A549 (cell line): Measurements from ENCODE around the gene SEMA3C. TPM values are rescaled to one million over a fixed set of nuclear protein-coding genes. Genes with fewer than 3 reads are reported as not detected.

Source experiments
- ATAC-seq, 2 experiments: fragments of 200-7000 bp in 1 of 2; fragments of >200 bp in 1 of 2; cut with Nextera tagmentation in 1 of 2; cut with Tn5 transposase in 1 of 2; 3 replicates each; pipeline versions ENCODE4 v1.8.0 to v1.9.1; 2018 to 2020; ENCODE audit warnings: mild to moderate bottlenecking in 1 of 2, moderate library complexity in 1 of 2
- CTCF ChIA-PET: fragments of 300-600 bp; sonication (Branson Sonifier 250); formaldehyde crosslinking; extraction: SDS; loops from one replicate; lab custom pipeline; 2021; ENCODE audit warnings: antibody characterized with exemption, inconsistent platforms; lab: Yijun Ruan, JAX
- POLR2A ChIA-PET: fragments of 350-600 bp; formaldehyde crosslinking; extraction: SDS; loops from one replicate; lab custom pipeline; 2021; ENCODE audit warnings: antibody characterized with exemption, inconsistent platforms; lab: Yijun Ruan, JAX
- DNase-seq, 2 experiments: peaks; one replicate each; pipeline versions ENCODE4 v3.0.0 to v3.0.0-alpha.2; 2011 to 2016; ENCODE audit warnings: low read depth in 1 of 2, low spot score in 1 of 2
- FAIRE-seq: peaks from 2 replicates; lab custom pipeline; 2011; peaks lifted over from hg19 to GRCh38; lab: Jason Lieb, UNC
- H3K27ac ChIP-seq, 2 experiments: fragments of >200 bp; sonication (Bioruptor Twin); formaldehyde crosslinking; 3 replicates each; pipeline ENCODE4 v1.5.1; 2016 to 2017
- H3K4me1 ChIP-seq: fragments of >200 bp; sonication (Bioruptor Twin); formaldehyde crosslinking; 3 replicates; pipeline ENCODE4 v1.6.1; 2016
- H3K4me2 ChIP-seq: fragments of >200 bp; sonication (Bioruptor Twin); formaldehyde crosslinking; 3 replicates; pipeline ENCODE4 v1.6.1; 2016
- H3K4me3 ChIP-seq: fragments of >200 bp; sonication (Bioruptor Twin); formaldehyde crosslinking; 3 replicates; pipeline ENCODE4 v1.5.1; 2016
- H3K9me3 ChIP-seq: fragments of >200 bp; sonication (Bioruptor Twin); formaldehyde crosslinking; 3 replicates; pipeline ENCODE4 v1.6.1; 2016
- BCL3 ChIP-seq: fragments of >200 bp; sonication (Bioruptor Twin); formaldehyde crosslinking; IDR thresholded peaks from 3 replicates; pipeline ENCODE4 v1.6.1; 2016
- BHLHE40 ChIP-seq: IDR thresholded peaks from 2 replicates; pipeline ENCODE4 v1.6.1; 2012; ENCODE audit warnings: low read depth, low read length, inconsistent platforms
- CBX8 ChIP-seq: fragments of 200-600 bp; sonication (generic); IDR thresholded peaks from 2 replicates; pipeline ENCODE4 v1.6.1; 2016
- CEBPB ChIP-seq, 2 experiments: fragments of >200 bp in 1 of 2; sonication (Bioruptor Twin) in 1 of 2; formaldehyde crosslinking in 1 of 2; IDR thresholded peaks; 2 replicates each; pipeline ENCODE4 v1.6.1; 2012 to 2016
- CHD2 ChIP-seq: fragments of 150-350 bp; IDR thresholded peaks from 2 replicates; pipeline ENCODE4 v1.6.1; 2014; ENCODE audit warnings: low read length; ENCODE audit not compliant: partially characterized antibody
- EHMT2 ChIP-seq: fragments of 200-600 bp; sonication (generic); IDR thresholded peaks from 2 replicates; pipeline ENCODE4 v1.6.1; 2016; ENCODE audit warnings: antibody characterized with exemption, low read depth, mild to moderate bottlenecking, moderate library complexity
- EP300 ChIP-seq, 2 experiments: fragments of >200 bp; sonication (Bioruptor Twin); formaldehyde crosslinking; IDR thresholded peaks; 2 replicates in 1 of 2; 3 replicates in 1 of 2; pipeline ENCODE4 v1.6.1; 2016 to 2017
- ESRRA ChIP-seq: fragments of 150-350 bp; IDR thresholded peaks from 2 replicates; pipeline ENCODE4 v1.6.1; 2014; ENCODE audit warnings: mild to moderate bottlenecking, low read length, borderline replicate concordance
- FOSL2 ChIP-seq, 2 experiments: fragments of 450-650 bp in 1 of 2; fragments of >200 bp in 1 of 2; sonication (Bioruptor Twin) in 1 of 2; formaldehyde crosslinking; IDR thresholded peaks; 2 replicates each; pipeline versions ENCODE4 v1.5.0 to v1.6.1; 2016 to 2020; ENCODE audit warnings: mild to moderate bottlenecking in 1 of 2, moderate library complexity in 1 of 2
- GATA3 ChIP-seq: IDR thresholded peaks from 2 replicates; pipeline ENCODE4 v1.6.1; 2012; ENCODE audit warnings: borderline replicate concordance
- HES2 ChIP-seq: fragments of >200 bp; sonication (Bioruptor Twin); formaldehyde crosslinking; IDR thresholded peaks from 2 replicates; pipeline ENCODE4 v1.6.1; 2016
- HMGXB4 ChIP-seq: fragments of 250-450 bp; sonication (Bioruptor Pico); IDR thresholded peaks from 2 replicates; pipeline ENCODE4 v1.5.0; 2021; ENCODE audit warnings: mild to moderate bottlenecking, moderate library complexity, borderline replicate concordance
- HOXA7 ChIP-seq: fragments of 250-450 bp; sonication (Bioruptor Pico); IDR thresholded peaks from 2 replicates; pipeline ENCODE4 v1.5.0; 2020; ENCODE audit warnings: mild to moderate bottlenecking, moderate library complexity
- HOXB13 ChIP-seq: fragments of 250-450 bp; sonication (Bioruptor Pico); IDR thresholded peaks from 2 replicates; pipeline ENCODE4 v1.5.0; 2020; ENCODE audit warnings: low read depth, mild to moderate bottlenecking, moderate library complexity
- JUN ChIP-seq, 2 experiments: fragments of >200 bp; sonication (Bioruptor Twin); formaldehyde crosslinking; IDR thresholded peaks; 2 replicates in 1 of 2; 3 replicates in 1 of 2; pipeline ENCODE4 v1.6.1; 2016 to 2017
- JUNB ChIP-seq: fragments of >200 bp; sonication (Bioruptor Twin); formaldehyde crosslinking; IDR thresholded peaks from 2 replicates; pipeline ENCODE4 v1.6.1; 2016
- MAFK ChIP-seq: fragments of 450-650 bp; IDR thresholded peaks from 2 replicates; pipeline ENCODE4 v1.6.1; 2014; ENCODE audit not compliant: partially characterized antibody
- MAX ChIP-seq: IDR thresholded peaks from 2 replicates; pipeline ENCODE4 v1.6.1; 2012
- MAZ ChIP-seq: fragments of 150-350 bp; IDR thresholded peaks from 2 replicates; pipeline ENCODE4 v1.6.1; 2014; ENCODE audit warnings: antibody characterized with exemption, low read depth, low read length, borderline replicate concordance
- POLR2AphosphoS2 ChIP-seq: conservative IDR thresholded peaks from 2 replicates; pipeline ENCODE4 v1.6.1; 2012; ENCODE audit warnings: low read length, improper control_type of control experiment, inconsistent platforms
- RAD21 ChIP-seq, 2 experiments: fragments of >200 bp in 1 of 2; sonication (Bioruptor Twin) in 1 of 2; formaldehyde crosslinking in 1 of 2; IDR thresholded peaks in 1 of 2; conservative IDR thresholded peaks in 1 of 2; 2 replicates in 1 of 2; 3 replicates in 1 of 2; pipeline ENCODE4 v1.6.1; 2012 to 2018; ENCODE audit warnings: inconsistent platforms in 1 of 2
- RCOR1 ChIP-seq: fragments of 150-350 bp; IDR thresholded peaks from 2 replicates; pipeline ENCODE4 v1.6.1; 2014; ENCODE audit warnings: antibody characterized with exemption, low read length, low read depth
- RFX5 ChIP-seq: fragments of 450-650 bp; IDR thresholded peaks from 2 replicates; pipeline ENCODE4 v1.7.1; 2014; ENCODE audit warnings: antibody characterized with exemption, mild to moderate bottlenecking, moderate library complexity
- SMC3 ChIP-seq: fragments of >200 bp; sonication (Bioruptor Twin); formaldehyde crosslinking; IDR thresholded peaks from 3 replicates; pipeline ENCODE4 v1.6.1; 2018; ENCODE audit warnings: inconsistent platforms
- ZNF302 ChIP-seq: fragments of 250-450 bp; sonication (Bioruptor Pico); IDR thresholded peaks from 2 replicates; pipeline ENCODE4 v1.9.0; 2021; ENCODE audit warnings: inconsistent platforms, mild to moderate bottlenecking, moderate library complexity
- WGBS: methylation state at CpG from one replicate; pipeline ENCODE4 v1.1.6; 2017; ENCODE audit errors: missing lambda C conversion rate; 5-methylcytosine and 5-hydroxymethylcytosine counted together
- polyA plus RNA-seq, 4 experiments: library from polyadenylated mRNA; depleted of rRNA in 3 of 4; stranded (reverse); fragments of >200 nt; fragmentation: RNase III in 1 of 4; extraction: RNeasy Plus Mini Kit Qiagen cat#74134 plus additional on column Dnase treatment in 1 of 4; gene quantifications; 2 replicates in 3 of 4; 3 replicates in 1 of 4; pipeline ENCODE4 v1.2.3, GENCODE V29; 2011 to 2017

The SEMA3C gene
- polyA plus RNA-seq, 2 of the 4 experiments (the other 2 are of a cell fraction): 78.1 to 212 TPM

GRCh38 chr7:80881351-80881900 is 37.4 kb downstream of the SEMA3C start:
- FAIRE-seq (no peak), DNase-seq (no peak), ATAC-seq (no peak)
- TF ChIP-seq HOXB13 (CRISPR knock-in tag): no peak
- TF ChIP-seq RCOR1: no peak
- no peak for TF ChIP-seq EHMT2
- no peak for TF ChIP-seq HOXA7
- ChIA-PET POLR2A (interaction anchor here (0.5 kb wide), 1 partner anchor 25 kb away, joined by 4 read pairs; no protein-coding TSS in a partner anchor), CTCF (interaction anchor here (1.1 to 1.5 kb wide), 3 partner anchors 9 to 36 kb away, joined by 3 to 4 read pairs (median 3); no protein-coding TSS in a partner anchor)
- Histone ChIP-seq H3K4me3 (no peak overlapping the region), H3K4me2 (peak overlapping the region; percentile 80), H3K9me3 (no peaks in the 10 kb centered on the region), H3K4me1 (peaks cover 93% of the 10 kb centered on the region), H3K27ac (peak overlapping the region; percentile 87 to 91)
- WGBS: 84% methylated on average over 1 of the region's 1 CpG

GRCh38 chr7:80879849-80880248 is 39.0 kb downstream of the SEMA3C start:
- ATAC-seq (no peak), FAIRE-seq (peak; percentile 46), DNase-seq (no peak)
- Histone ChIP-seq H3K9me3 (no peaks in the 10 kb centered on the region), H3K27ac (peak overlapping the region; percentile 87 to 91), H3K4me1 (peaks cover 91% of the 10 kb centered on the region), H3K4me3 (no peak overlapping the region), H3K4me2 (peak overlapping the region; percentile 24; the same call in 2 of the 3 replicates)
- CTCF ChIA-PET: interaction anchor here (0.9 to 1.0 kb wide), 2 partner anchors 11 to 40 kb away, joined by 3 read pairs; partner anchors contain the start of gene SEMA3C
- POLR2A ChIA-PET: no interaction called here
- WGBS: 80% methylated on average over 5 of the region's 5 CpGs
- TF ChIP-seq BCL3 (no peak), HMGXB4 (CRISPR knock-in tag) (no peak)

- peaks cover 77% of the 10 kb centered on the region for H3K4me1 ChIP-seq
- peak; percentile 19 to 73; a peak in 4 of 6 replicates for ATAC-seq
- H3K27ac ChIP-seq: peak overlapping the region; percentile 87 to 91
- ChIA-PET POLR2A (interaction anchor here (0.6 to 1.3 kb wide), 2 partner anchors 26 to 42 kb away, joined by 4 to 7 read pairs; partner anchors contain the start of gene SEMA3C), CTCF (interaction anchor here (1.5 to 2.1 kb wide), 2 partner anchors 593 kb away, joined by 4 to 6 read pairs; no protein-coding TSS in a partner anchor)
- peak in 1 of 2 experiments; percentile 62 for DNase-seq
- no peaks in the 10 kb centered on the region for H3K9me3 ChIP-seq
- peak overlapping the region; percentile 60 for H3K4me2 ChIP-seq
- peak; percentile 94 for FAIRE-seq
- H3K4me3 ChIP-seq: no peak overlapping the region
- 16% methylated on average over 5 of the region's 5 CpGs for WGBS
- TF ChIP-seq EP300 (IDR thresholded peaks at IDR 0.05) (peak; percentile 51 to 77; a peak in 2 of 5 replicates), ESRRA (no peak), MAX (no peak; the same call in 1 of the 2 replicates), RFX5 (no peak), CHD2 (no peak), BCL3 (0 out of 3 replicates have a peak, but pooled peaks have one; percentile 24), JUNB (peak; percentile 90), RCOR1 (no peak), FOSL2 (IDR thresholded peaks at IDR 0.05) (0 out of 2 replicates have a peak, but pooled peaks have one; percentile 52), FOSL2 (CRISPR knock-in tag; IDR thresholded peaks at IDR 0.05) (peak; percentile 76), JUN (IDR thresholded peaks at IDR 0.05) (peak; percentile 39 to 59; a peak in 1 of 5 replicates), POLR2AphosphoS2 (no peak), MAFK (no peak), SMC3 (peak; percentile 41; the same call in 2 of the 3 replicates), MAZ (no peak), ZNF302 (no peak), CEBPB (IDR thresholded peaks at IDR 0.05) (peak; percentile 59 to 86), RAD21 (conservative IDR thresholded peaks at IDR 0.05 in 1 of 2, IDR thresholded peaks at IDR 0.05 in 1 of 2) (peak; percentile 31 to 33; a peak in 4 of 5 replicates), HOXA7 (no peak), GATA3 (peak; percentile 97), HOXB13 (CRISPR knock-in tag) (no peak), BHLHE40 (no peak), HES2 (no peak), CBX8 (no peak)
Observed at GRCh38 chr7:80876894-80877414, 41.9 kb downstream of the SEMA3C start.
